Measurements from ENCODE around the gene GEN1. TPM values are rescaled to one million over a fixed set of nuclear protein-coding genes. Genes with fewer than 3 reads are reported as not detected.

Gene GEN1
- total RNA-seq, 4 donors from 2014 or later, result 4.5 to 9.1 (median 5.9) TPM

GRCh38 chr2:17786727-17787126 is 32.8 kb downstream of the GEN1 start:
- no peak for TF ChIP-seq CTCF (IDR thresholded peaks at IDR 0.05; ENCODE audit: low read depth)

GRCh38 chr2:17788773-17789172 is 34.8 kb downstream of the GEN1 start:
- no peak for TF ChIP-seq CTCF (IDR thresholded peaks at IDR 0.05; ENCODE audit: low read depth)

GRCh38 chr2:17790536-17790935 is 36.6 kb downstream of the GEN1 start:
- TF ChIP-seq CTCF (IDR thresholded peaks at IDR 0.05; ENCODE audit: low read depth), result no peak

GRCh38 chr2:17791121-17791816 is 37.3 kb downstream of the GEN1 start:
- no peak for TF ChIP-seq CTCF (IDR thresholded peaks at IDR 0.05; ENCODE audit: low read depth)

GRCh38 chr2:17791817-17792130 is 37.8 kb downstream of the GEN1 start:
- TF ChIP-seq CTCF (IDR thresholded peaks at IDR 0.05; ENCODE audit: low read depth), result no peak

- TF ChIP-seq CTCF (IDR thresholded peaks at IDR 0.05; ENCODE audit: low read depth), result no peak
These were observed 38.6 kb downstream of the GEN1 start for GRCh38 chr2:17792515-17792914.

GRCh38 chr2:17793296-17793695 is 39.4 kb downstream of the GEN1 start:
- no peak for TF ChIP-seq CTCF (IDR thresholded peaks at IDR 0.05; ENCODE audit: low read depth)
